GM10248 (cell line): ENCODE data around the gene CNNM1.

Experiments used
- CTCF ChIA-PET: fragments of 300-600 bp; sonication (Branson Sonifier 250); formaldehyde crosslinking; extraction: SDS; loops from one replicate; lab custom pipeline; 2021; ENCODE audit warnings: antibody characterized with exemption; lab: Yijun Ruan, JAX
- POLR2A ChIA-PET: fragments of 350-650 bp; sonication (Branson Sonifier 250); formaldehyde crosslinking; extraction: SDS; loops from one replicate; lab custom pipeline; 2020; ENCODE audit warnings: antibody characterized with exemption; lab: Yijun Ruan, JAX
- DNase-seq: peaks from one replicate; pipeline ENCODE4 v3.0.0; 2012; ENCODE audit errors: extremely low spot score
- TF ChIP-seq, protein P1 (sequence below): IDR thresholded peaks from 2 replicates; pipeline ENCODE4 v1.5.1; 2012; ENCODE audit warnings: mild to moderate bottlenecking, low read depth; ENCODE audit errors: extremely low read depth, missing control alignments, control extremely low read depth

The CNNM1 gene

DNA sequence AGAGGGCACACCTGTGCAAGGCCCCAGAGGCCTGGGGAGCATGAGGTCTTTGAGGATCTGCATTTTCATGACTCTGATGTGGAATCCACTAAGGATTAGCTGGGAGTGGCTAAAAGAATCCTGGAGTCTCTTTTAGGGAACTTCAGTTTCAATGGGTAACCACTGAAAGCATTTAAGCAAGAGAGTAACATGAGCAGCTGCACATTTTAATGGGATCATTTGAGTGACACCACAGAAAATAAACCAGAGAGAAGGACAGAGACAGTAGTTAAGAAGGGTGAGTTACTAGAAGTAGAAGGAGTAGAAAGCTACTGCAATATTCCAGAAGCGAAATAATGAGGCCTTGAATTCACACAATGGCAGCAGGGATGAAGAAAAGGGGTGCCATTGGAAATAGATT lies 96.0 kb downstream of the CNNM1 start:
- ChIA-PET POLR2A (no interaction called here), CTCF (interaction anchor here (1.1 to 2.0 kb wide), 3 partner anchors 11 to 958 kb away, joined by 3 to 14 read pairs (median 3); no protein-coding TSS in a partner anchor)
- TF ChIP-seq, protein P1, sequence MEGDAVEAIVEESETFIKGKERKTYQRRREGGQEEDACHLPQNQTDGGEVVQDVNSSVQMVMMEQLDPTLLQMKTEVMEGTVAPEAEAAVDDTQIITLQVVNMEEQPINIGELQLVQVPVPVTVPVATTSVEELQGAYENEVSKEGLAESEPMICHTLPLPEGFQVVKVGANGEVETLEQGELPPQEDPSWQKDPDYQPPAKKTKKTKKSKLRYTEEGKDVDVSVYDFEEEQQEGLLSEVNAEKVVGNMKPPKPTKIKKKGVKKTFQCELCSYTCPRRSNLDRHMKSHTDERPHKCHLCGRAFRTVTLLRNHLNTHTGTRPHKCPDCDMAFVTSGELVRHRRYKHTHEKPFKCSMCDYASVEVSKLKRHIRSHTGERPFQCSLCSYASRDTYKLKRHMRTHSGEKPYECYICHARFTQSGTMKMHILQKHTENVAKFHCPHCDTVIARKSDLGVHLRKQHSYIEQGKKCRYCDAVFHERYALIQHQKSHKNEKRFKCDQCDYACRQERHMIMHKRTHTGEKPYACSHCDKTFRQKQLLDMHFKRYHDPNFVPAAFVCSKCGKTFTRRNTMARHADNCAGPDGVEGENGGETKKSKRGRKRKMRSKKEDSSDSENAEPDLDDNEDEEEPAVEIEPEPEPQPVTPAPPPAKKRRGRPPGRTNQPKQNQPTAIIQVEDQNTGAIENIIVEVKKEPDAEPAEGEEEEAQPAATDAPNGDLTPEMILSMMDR: no peak
- DNase-seq: no peak

DNA sequence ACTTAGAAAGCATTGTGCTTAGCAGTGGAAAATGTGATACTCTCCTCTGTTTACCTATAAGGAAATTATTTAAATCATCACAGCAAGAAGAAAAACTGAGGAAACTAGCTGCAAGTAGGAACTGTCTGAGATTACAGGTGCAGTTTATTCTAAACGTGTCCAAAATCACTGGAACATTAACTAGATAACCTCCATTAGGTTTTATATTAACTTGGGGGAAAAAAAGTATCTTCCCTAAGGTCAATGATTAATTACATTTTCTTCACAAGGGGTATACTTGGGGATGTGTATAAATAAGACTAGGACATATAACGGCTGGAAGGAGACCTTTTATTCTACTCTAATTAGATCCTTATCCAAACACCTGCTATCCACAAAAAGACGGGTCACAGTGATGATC lies 97.5 kb downstream of the CNNM1 start:
- no peak for DNase-seq
- TF ChIP-seq, protein P1: no peak
- POLR2A ChIA-PET: no interaction called here
- CTCF ChIA-PET: interaction anchor here (1.4 to 2.0 kb wide), 2 partner anchors 9 to 15 kb away, joined by 3 to 14 read pairs; no protein-coding TSS in a partner anchor

DNA sequence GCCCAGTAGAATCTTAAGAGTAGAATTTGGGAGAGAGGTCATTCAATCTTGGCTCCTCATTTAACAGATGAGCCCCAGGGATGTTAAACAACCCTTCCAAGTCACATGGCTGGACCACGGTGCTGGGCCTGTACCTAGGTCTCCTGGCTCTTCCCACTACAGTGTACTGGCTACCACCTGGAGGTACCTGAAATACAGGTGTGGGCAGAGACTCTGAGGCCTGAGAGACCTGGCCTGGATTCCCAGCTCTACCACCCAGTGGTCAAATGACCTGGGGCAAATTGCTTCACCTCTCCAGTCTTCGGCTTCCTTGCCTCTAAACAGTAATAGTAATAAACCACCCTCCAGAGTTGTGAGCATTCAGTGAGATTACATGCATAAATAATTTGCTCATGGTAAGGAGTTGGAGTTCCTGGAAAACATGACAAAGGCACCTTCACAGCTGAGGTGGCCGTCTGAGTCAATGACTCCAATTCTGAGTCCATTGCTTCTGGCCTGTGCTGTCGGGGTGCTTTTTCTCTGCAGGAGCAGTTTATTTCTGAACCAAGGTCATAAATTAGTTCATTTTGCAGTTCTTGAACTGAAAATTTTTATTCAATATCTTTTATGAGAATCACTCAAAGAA lies 98.5 kb downstream of the CNNM1 start:
- TF ChIP-seq, protein P1: no peak
- no peak for DNase-seq
- ChIA-PET CTCF (interaction anchor here (0.9 kb wide), 1 partner anchor 9 kb away, joined by 3 read pairs; no protein-coding TSS in a partner anchor), POLR2A (no interaction called here)

DNA sequence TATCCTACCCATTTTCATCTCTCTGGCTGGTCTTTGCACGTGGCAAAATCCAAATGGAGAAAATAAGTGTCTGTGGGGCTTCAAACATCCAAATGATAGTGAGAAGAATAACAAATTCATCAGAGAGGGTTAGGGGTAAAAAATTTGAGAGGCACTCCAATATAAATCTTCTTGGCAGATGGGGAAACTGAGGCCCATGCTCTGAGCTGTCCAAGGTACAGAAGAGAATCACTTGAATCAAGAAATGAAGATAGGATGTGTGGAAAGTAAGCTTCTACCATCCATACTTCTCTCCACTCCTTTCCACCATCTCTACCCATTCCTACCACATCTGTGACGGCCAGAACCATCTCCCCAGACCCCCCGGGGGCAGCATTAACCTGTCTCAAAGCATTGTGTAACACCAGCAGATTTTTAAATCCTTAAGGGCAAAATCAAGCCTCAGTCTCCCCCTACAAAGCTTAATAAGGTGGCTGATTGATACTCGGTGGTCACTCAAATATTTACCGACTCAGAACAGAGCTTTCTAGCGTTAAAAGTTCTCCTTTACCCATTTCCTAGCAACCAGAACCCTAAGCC lies 100.5 kb downstream of the CNNM1 start:
- ChIA-PET CTCF (interaction anchor here (0.7 to 2.2 kb wide), 9 partner anchors 9 to 962 kb away, joined by 3 to 10 read pairs (median 4); no protein-coding TSS in a partner anchor), POLR2A (interaction anchor here (0.6 to 0.7 kb wide), 2 partner anchors 13 to 50 kb away, joined by 3 to 8 read pairs; no protein-coding TSS in a partner anchor)
- no peak for DNase-seq
- TF ChIP-seq, protein P1: no peak

DNA sequence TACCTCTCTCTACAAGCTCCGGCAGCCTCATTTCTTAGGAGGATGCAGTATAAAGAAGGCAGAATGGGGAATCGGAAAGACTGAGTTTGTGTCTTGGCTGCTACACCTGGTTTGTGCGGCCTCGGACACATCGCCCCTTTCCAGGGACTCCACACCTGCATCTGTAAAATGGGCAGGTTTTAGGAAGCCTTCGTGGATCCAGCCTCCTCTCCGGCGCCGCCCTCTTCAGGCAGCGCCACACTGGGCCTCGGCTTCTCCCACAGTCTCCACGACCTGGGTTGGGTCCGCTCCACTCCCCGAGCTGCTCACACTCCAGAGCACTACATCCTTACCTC lies 100.9 kb downstream of the CNNM1 start:
- DNase-seq: no peak
- POLR2A ChIA-PET: interaction anchor here (0.7 kb wide), 1 partner anchor 13 kb away, joined by 8 read pairs; no protein-coding TSS in a partner anchor
- TF ChIP-seq, protein P1: no peak
- CTCF ChIA-PET: interaction anchor here (1.0 to 2.2 kb wide), 8 partner anchors 9 to 962 kb away, joined by 3 to 10 read pairs (median 4); no protein-coding TSS in a partner anchor

DNA sequence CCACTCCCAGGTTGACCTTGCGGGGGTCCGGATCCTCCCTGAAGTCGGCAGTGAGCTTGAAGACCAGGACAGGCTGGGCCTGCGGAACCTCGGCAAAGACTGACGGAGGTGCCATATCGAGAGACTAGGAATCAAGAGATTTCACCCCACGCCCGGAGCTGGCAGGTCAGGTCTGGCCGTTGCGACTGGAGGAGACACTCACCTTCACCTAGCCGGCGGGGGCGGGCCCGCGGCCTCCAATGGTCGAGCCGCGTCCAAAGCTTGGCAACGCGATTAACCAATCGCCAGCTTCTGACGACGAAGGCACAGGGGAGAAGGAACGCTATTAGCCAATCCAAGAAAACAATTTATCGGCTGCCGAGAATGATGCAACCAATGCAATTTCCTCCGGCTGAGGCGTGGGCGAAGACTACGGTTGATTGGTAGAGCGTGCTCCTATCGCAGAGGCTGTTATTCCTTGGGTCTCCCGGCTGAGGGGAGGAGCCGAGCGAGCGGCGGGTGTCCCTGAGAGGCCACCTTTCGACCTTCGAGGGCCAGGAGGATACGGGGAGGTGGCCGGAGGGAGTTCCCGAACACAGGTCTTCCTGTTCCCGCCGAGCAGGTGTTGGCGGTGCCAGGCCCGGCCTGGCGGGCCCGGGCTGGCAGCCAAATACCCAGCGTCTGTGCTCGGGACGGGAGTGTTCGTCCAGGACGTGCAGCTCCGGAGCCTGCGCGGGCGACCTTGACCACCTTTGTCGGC lies 101.5 kb downstream of the CNNM1 start, which contains the start of gene GOT1:
GOT1 (minus strand) TSS at position 174 of the 739 bp plus-strand sequence; CDS start at position 115, 59 bp downstream.
- TF ChIP-seq, protein P1: no peak
- ChIA-PET POLR2A (interaction anchor here (0.7 kb wide), 1 partner anchor 12 kb away, joined by 8 read pairs; no protein-coding TSS in a partner anchor), CTCF (interaction anchor here (1.0 to 2.2 kb wide), 9 partner anchors 8 to 963 kb away, joined by 3 to 10 read pairs (median 4); no protein-coding TSS in a partner anchor)
- peak; percentile 98 for DNase-seq
